Smooth muscle cell of the brain vasculature (primary cell): ENCODE data around the gene BCAM.
A peak's percentile ranks its signal among the peaks of the same experiment; 100 is the strongest.
"Not testable (repeated sequence)": the region's sequence is repeated elsewhere in the genome, so short reads cannot be mapped to it uniquely, and the experiment has no call there.

ENCODE experiments used
- DNase-seq: peaks from one replicate; pipeline ENCODE4 v3.0.0-alpha.2; 2012; ENCODE audit warnings: low read depth, low spot score

BCAM gene

DNA sequence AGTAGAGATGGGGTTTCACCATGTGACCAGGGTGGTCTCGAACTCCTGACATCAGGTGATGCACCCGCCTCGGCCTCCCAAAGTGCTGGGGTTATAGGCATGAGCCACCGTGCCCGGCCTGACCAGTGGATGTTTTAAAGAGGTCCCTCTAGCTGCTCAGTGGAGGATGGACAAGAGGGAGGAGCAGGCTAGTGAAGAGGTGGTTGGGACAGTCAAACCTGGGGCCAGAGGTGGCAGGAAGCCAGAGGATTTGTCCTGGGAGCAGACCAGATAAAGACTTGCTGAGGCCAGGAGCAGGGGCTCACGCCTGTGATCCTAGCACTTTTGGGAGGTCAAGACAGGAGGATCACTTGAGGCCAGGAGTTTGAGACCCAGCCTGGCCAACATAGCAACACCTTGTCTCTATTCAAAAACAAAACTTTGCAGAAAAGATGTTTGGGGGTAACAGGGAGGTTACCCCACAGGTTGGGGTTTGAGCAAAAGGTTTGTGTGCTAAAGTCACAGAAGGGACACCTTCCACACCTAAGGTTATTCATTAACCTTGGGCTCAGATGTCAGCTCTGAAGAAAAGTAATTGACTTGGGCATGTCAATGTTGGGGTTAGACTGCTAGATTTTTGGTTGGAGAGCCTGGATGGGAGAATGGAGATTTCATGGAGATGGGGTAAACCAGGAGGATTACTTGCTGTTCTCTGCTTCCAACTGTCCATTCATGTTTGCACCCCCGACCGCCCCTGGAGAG, 9.0 kb downstream of the BCAM start:
- no peak for DNase-seq

DNA sequence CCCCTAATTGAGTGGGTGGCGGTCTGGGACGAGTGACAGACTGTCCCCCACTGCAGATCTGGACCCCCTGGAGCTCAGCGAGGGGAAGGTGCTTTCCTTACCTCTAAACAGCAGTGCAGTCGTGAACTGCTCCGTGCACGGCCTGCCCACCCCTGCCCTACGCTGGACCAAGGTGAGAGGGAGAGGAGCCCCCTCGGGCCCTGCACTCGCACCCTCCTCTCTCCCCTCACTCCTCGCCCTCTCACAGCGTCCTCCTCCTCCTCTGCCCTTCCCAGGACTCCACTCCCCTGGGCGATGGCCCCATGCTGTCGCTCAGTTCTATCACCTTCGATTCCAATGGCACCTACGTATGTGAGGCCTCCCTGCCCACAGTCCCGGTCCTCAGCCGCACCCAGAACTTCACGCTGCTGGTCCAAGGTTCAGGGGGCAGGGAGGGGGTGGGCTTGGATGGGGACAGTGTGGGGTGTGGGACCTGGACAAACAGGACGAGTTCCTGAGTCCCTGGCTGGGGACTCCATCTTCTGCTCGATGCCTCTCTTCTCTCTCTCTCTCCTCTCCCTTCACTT, 9.6 kb downstream of the BCAM start:
- no peak for DNase-seq

DNA sequence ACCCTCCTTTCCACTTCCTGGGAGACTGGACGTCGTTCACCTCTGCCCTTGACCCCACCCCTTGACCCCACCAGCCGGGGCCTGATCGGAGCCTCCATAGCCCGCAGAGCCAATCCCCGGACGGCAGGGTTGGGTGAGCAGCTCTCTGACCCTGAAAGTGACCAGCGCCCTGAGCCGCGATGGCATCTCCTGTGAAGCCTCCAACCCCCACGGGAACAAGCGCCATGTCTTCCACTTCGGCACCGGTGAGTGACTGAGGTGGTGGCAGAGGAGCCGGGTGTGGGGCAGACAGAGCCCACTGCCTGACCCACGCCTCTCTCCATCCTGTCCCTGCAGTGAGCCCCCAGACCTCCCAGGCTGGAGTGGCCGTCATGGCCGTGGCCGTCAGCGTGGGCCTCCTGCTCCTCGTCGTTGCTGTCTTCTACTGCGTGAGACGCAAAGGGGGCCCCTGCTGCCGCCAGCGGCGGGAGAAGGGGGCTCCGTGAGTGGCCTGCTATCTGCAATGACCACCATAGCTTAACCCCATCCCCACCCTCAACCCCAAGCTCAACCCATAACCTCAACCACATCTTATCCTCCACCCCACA, 10.4 kb downstream of the BCAM start:
- no peak for DNase-seq

DNA sequence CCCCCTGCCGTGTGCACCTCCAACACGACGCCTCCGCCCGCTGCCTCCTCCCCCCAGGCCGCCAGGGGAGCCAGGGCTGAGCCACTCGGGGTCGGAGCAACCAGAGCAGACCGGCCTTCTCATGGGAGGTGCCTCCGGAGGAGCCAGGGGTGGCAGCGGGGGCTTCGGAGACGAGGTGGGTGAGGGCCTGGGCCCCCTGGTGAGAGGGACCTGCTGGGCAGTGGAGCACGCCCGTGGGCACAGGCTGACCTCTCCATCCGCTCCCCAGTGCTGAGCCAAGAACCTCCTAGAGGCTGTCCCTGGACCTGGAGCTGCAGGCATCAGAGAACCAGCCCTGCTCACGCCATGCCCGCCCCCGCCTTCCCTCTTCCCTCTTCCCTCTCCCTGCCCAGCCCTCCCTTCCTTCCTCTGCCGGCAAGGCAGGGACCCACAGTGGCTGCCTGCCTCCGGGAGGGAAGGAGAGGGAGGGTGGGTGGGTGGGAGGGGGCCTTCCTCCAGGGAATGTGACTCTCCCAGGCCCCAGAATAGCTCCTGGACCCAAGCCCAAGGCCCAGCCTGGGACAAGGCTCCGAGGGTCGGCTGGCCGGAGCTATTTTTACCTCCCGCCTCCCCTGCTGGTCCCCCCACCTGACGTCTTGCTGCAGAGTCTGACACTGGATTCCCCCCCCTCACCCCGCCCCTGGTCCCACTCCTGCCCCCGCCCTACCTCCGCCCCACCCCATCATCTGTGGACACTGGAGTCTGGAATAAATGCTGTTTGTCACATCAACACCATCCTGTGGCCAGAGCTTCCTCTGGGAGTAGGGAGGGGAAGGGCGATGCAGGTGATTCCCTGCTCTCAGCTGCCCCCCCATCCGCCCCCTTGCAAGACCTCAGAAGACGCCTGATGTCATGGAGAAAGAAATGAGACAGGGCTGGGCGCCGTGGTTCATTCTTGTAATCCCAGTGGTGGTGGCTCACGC, 12.0 kb downstream of the BCAM start:
- no peak for DNase-seq

DNA sequence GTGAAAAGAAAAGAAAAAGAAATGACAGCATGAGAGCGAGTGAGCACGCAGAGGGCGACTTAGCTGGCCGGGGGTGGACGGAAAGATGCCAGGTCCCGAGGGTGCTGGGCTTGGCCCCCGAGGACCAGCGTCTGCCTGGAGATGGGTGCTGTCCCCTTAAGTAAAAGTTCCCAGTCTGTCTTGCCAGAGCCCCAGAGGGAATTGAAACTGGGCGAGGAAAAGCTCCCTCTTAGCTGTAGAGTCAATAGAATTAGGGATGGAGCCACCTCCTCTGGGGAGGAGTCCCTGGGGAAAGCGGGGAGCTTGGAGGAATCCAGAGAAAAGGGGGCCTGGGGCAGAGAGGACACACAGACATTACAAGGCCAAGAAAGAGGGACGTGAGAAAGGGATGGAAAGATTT, 13.3 kb downstream of the BCAM start:
- DNase-seq: no peak

DNA sequence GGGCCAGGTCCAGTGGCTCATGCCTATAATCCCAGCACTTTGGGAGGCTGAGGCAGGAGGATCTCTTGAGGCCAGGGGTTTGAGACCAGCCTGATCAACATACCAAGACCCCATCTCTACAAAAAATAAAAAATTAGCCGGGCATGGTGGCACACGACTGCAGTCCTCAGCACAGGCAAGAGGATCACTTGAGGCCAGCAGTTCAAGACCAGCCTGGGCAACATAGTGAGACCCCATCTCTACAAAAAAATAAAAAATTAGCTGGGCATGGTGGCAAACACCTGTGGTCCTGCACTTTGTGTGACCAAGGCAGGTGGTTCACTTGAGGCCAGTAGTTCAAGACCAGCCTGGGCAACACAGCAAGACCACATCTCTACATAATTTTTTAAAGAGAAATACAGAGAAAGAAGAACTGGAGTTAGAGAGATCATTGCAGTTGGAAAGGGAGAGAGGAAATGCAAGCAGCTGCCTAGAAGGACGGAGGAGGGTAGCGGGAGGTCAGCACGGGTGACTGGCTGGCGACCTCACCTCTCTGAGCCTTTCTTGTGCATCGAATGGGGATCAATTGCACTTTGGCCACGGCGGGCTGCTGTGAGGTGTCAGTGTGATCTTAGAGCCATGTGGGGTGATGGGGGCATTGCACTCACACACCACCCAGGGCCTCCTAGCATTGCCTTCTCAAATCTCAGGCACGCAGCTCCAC, 13.9 kb downstream of the BCAM start:
- DNase-seq: no peak

- DNase-seq: no peak
These were observed 14.4 kb downstream of the BCAM start for GRCh38 chr19:44823373-44823698.

DNA sequence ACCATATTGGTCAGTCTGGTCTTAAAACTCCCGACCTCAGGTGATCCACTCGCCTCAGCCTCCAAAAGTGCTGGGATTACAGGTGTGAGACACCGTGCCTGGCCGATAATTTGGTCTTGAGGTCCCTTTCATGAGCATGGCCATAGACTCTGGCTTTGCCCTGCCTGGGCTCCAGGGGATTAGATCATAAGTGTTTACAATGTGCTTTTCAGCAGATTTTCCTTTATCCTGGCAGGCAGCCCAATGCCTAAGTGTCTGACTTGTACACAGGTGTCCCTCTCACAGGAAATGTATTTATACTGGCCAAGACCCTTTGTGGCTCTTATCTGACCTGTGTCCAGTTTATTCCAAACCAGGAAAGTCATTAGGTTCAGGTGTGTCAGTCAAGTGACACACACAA, 15.9 kb downstream of the BCAM start:
- DNase-seq: no peak

DNA sequence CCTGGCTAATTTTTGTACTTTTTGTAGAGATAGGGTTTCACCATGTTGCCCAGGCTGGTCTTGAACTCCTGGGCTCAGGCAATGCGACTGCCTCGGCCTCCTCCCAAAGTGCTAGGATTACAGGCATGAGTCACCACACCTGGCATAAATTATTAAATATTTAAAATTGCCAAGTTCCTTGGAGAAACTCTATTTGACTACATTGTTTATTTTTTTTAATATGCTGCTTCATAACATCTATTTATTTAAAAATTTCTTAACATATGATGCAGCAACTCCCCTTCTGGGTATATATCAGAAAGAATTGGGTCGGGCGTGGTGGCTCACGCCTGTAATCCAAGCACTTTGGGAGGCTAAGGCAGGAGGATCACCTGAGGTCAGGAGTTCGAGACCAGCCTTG, 24.0 kb downstream of the BCAM start:
- not testable (repeated sequence) for DNase-seq

GRCh38 chr19:44834399-44834798, 25.5 kb downstream of the BCAM start:
- not testable (repeated sequence) for DNase-seq

- no peak for DNase-seq
These were observed 30.4 kb downstream of the BCAM start for GRCh38 chr19:44839276-44839675.

- DNase-seq: no peak
These were observed 31.9 kb downstream of the BCAM start for GRCh38 chr19:44840811-44841210.

DNA sequence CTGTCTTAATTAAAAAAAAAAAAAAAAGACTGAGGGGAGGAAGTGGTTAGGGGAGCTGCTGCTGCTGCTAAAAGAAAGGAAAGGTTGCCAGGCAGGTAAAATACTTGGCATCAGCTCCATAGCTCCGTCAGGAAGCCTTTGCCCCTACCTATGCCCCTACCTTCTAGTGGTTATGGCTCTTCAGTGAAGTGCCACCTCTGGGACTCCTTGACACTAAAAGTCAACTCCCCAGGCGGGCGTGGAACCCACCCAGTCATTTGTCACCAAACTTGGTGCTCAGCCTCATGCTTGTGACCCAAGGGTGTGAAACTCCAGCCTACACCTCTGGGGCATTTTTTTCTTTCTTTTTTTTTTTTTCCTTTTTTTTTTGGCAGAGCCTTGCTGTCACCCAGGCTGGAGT, 32.3 kb downstream of the BCAM start:
- DNase-seq: no peak

- no peak for DNase-seq
These were observed 36.3 kb downstream of the BCAM start for GRCh38 chr19:44845286-44845611.

- peak; percentile 97 for DNase-seq
These were observed 36.9 kb downstream of the BCAM start, which contains the start of gene NECTIN2 for GRCh38 chr19:44845612-44846454. Gene NECTIN2, plus strand, starts transcription at chr19:44846297. Its CDS starts 229 bp downstream, at chr19:44846526.

GRCh38 chr19:44846455-44847143, 37.7 kb downstream of the BCAM start:
- DNase-seq: no peak

GRCh38 chr19:44847144-44848035, 38.5 kb downstream of the BCAM start:
- no peak for DNase-seq

- DNase-seq: no peak
These were observed 39.3 kb downstream of the BCAM start for GRCh38 chr19:44848036-44848811.
